Progenitor cell of endocrine pancreas (in vitro differentiated cells): ENCODE data around the gene CNOT3. TPM values are rescaled to one million over a fixed set of nuclear protein-coding genes. Genes with fewer than 3 reads are reported as not detected.

Experiments used
- DNase-seq: peaks from one replicate; pipeline ENCODE4 v3.0.0; 2021; ENCODE audit warnings: low spot score; ENCODE audit not compliant: unreplicated experiment
- H3K27ac Mint-ChIP-seq: 2 replicates; pipeline ENCODE4 v1.8.0; 2021; ENCODE audit warnings: mild to moderate bottlenecking, moderate library complexity, mixed read lengths
- H3K27me3 Mint-ChIP-seq: 2 replicates; pipeline ENCODE4 v1.8.0; 2021; ENCODE audit warnings: mixed read lengths
- H3K36me3 Mint-ChIP-seq: 2 replicates; pipeline ENCODE4 v1.8.0; 2022; ENCODE audit warnings: mixed read lengths; ENCODE audit not compliant: insufficient read depth
- H3K4me1 Mint-ChIP-seq: 2 replicates; pipeline ENCODE4 v1.8.0; 2021; ENCODE audit warnings: low read depth, mixed read lengths
- H3K4me3 Mint-ChIP-seq: 2 replicates; pipeline ENCODE4 v1.8.0; 2021; ENCODE audit warnings: low read depth, mild to moderate bottlenecking, moderate library complexity, mixed read lengths
- H3K9me3 Mint-ChIP-seq: 2 replicates; pipeline ENCODE4 v1.8.0; 2021; ENCODE audit warnings: low read depth, mixed read lengths
- total RNA-seq: library from RNA; stranded (reverse); gene quantifications from 2 replicates; pipeline ENCODE4 v1.2.1, GENCODE V29; 2021
- TF ChIP-seq, protein P1 (sequence below): fragments of 200-600 bp; sonication (generic); IDR thresholded peaks from one replicate; pipeline ENCODE4 v1.5.0; 2021; ENCODE audit warnings: antibody characterized with exemption, mild to moderate bottlenecking; ENCODE audit not compliant: unreplicated experiment

The CNOT3 gene
- total RNA-seq, 1 donor from 2014 or later: 77.3 TPM

- Mint-ChIP-seq H3K4me3 (no peak overlapping the region), H3K9me3 (no peaks in the 10 kb centered on the region), H3K27me3 (no peaks in the 10 kb centered on the region), H3K27ac (no peak overlapping the region), H3K4me1 (no peaks in the 10 kb centered on the region), H3K36me3 (peaks cover 23% of the 10 kb centered on the region)
- DNase-seq: no peak
- TF ChIP-seq, protein P1, sequence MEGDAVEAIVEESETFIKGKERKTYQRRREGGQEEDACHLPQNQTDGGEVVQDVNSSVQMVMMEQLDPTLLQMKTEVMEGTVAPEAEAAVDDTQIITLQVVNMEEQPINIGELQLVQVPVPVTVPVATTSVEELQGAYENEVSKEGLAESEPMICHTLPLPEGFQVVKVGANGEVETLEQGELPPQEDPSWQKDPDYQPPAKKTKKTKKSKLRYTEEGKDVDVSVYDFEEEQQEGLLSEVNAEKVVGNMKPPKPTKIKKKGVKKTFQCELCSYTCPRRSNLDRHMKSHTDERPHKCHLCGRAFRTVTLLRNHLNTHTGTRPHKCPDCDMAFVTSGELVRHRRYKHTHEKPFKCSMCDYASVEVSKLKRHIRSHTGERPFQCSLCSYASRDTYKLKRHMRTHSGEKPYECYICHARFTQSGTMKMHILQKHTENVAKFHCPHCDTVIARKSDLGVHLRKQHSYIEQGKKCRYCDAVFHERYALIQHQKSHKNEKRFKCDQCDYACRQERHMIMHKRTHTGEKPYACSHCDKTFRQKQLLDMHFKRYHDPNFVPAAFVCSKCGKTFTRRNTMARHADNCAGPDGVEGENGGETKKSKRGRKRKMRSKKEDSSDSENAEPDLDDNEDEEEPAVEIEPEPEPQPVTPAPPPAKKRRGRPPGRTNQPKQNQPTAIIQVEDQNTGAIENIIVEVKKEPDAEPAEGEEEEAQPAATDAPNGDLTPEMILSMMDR: no peak
Observed at GRCh38 chr19:54147676-54148075, 10.1 kb downstream of the CNOT3 start.

GRCh38 chr19:54148158-54148557, 10.6 kb downstream of the CNOT3 start:
- Mint-ChIP-seq H3K9me3 (no peaks in the 10 kb centered on the region), H3K4me1 (no peaks in the 10 kb centered on the region), H3K27ac (no peak overlapping the region), H3K4me3 (no peak overlapping the region), H3K36me3 (peaks cover 21% of the 10 kb centered on the region), H3K27me3 (no peaks in the 10 kb centered on the region)
- DNase-seq: no peak
- TF ChIP-seq, protein P1: no peak

- no peak for DNase-seq
- H3K27me3 Mint-ChIP-seq: no peaks in the 10 kb centered on the region
- H3K27ac Mint-ChIP-seq: no peak overlapping the region
- no peak overlapping the region for H3K4me3 Mint-ChIP-seq
- H3K4me1 Mint-ChIP-seq: no peaks in the 10 kb centered on the region
- no peaks in the 10 kb centered on the region for H3K9me3 Mint-ChIP-seq
- TF ChIP-seq, protein P1: no peak
- peaks cover 20% of the 10 kb centered on the region for H3K36me3 Mint-ChIP-seq
Observed at GRCh38 chr19:54149021-54149812, 11.7 kb downstream of the CNOT3 start.

GRCh38 chr19:54151362-54152035, 13.9 kb downstream of the CNOT3 start:
- H3K4me3 Mint-ChIP-seq: no peak overlapping the region
- no peak for DNase-seq
- H3K27me3 Mint-ChIP-seq: no peaks in the 10 kb centered on the region
- H3K9me3 Mint-ChIP-seq: no peaks in the 10 kb centered on the region
- H3K27ac Mint-ChIP-seq: peak overlapping the region; percentile 13
- H3K36me3 Mint-ChIP-seq: peaks cover 15% of the 10 kb centered on the region
- TF ChIP-seq, protein P1: no peak
- H3K4me1 Mint-ChIP-seq: no peaks in the 10 kb centered on the region

GRCh38 chr19:54152267-54152666, 14.7 kb downstream of the CNOT3 start:
- Mint-ChIP-seq H3K4me1 (no peaks in the 10 kb centered on the region), H3K36me3 (peaks cover 21% of the 10 kb centered on the region), H3K4me3 (no peak overlapping the region), H3K9me3 (no peaks in the 10 kb centered on the region), H3K27me3 (no peaks in the 10 kb centered on the region), H3K27ac (no peak overlapping the region)
- no peak for DNase-seq
- TF ChIP-seq, protein P1: no peak
